HepG2 (cell line): ENCODE data around the gene THSD4. TPM values are rescaled to one million over a fixed set of nuclear protein-coding genes. Genes with fewer than 3 reads are reported as not detected.
A peak's percentile ranks its signal among the peaks of the same experiment; 100 is the strongest.

ENCODE experiments used
- ATAC-seq: fragments of 200-7000 bp; cut with Tn5 transposase; 3 replicates; pipeline ENCODE4 v1.9.1; 2020; ENCODE audit warnings: mild to moderate bottlenecking, moderate library complexity
- BruUV-seq: library from RNA; stranded (reverse); fragments of 400-500 nt; replicated peaks from 2 replicates; lab custom pipeline; 2021; lab: Mats Ljungman, UMichigan
- CTCF ChIA-PET: fragments of 300-600 bp; formaldehyde crosslinking; extraction: SDS; loops from one replicate; lab custom pipeline; 2021; ENCODE audit warnings: low total read pairs, inconsistent platforms, low intra/inter-chr PET ratio; lab: Yijun Ruan, JAX
- POLR2A ChIA-PET: fragments of 350-600 bp; sonication (Branson Sonifier 250); formaldehyde crosslinking; loops from one replicate; lab custom pipeline; 2020; ENCODE audit warnings: antibody characterized with exemption, inconsistent platforms; lab: Yijun Ruan, JAX
- DNase-seq: peaks from one replicate; pipeline ENCODE4 v3.0.0-alpha.2; 2015; ENCODE audit warnings: low spot score
- FAIRE-seq: peaks from 3 replicates; lab custom pipeline; 2011; peaks lifted over from hg19 to GRCh38; lab: Jason Lieb, UNC
- H2AFZ ChIP-seq: one replicate; pipeline ENCODE4 v1.6.1; 2011; ENCODE audit warnings: low read length, inconsistent platforms
- H3K27ac ChIP-seq: fragments of 300-600 bp; 3 replicates; pipeline ENCODE4 v1.8.0; 2011; ENCODE audit warnings: mixed run types, mild to moderate bottlenecking, mixed read lengths, low read length, inconsistent platforms; ENCODE audit not compliant: insufficient read depth; ENCODE audit errors: extremely low read length
- H3K27me3 ChIP-seq, 2 experiments: fragments of 200-600 bp in 1 of 2; 2 replicates in 1 of 2; 3 replicates in 1 of 2; pipeline versions ENCODE4 v1.6.0 to v1.8.0; 2011; ENCODE audit warnings: low read length in 2 of 2, mild to moderate bottlenecking in 2 of 2, moderate library complexity in 2 of 2, inconsistent platforms in 1 of 2; ENCODE audit not compliant: insufficient read depth in 2 of 2, control insufficient read depth in 1 of 2
- H3K36me3 ChIP-seq, 2 experiments: fragments of 200-600 bp in 1 of 2; replicated peaks in 1 of 2; 2 replicates in 1 of 2; 3 replicates in 1 of 2; pipeline versions ENCODE4 v1.5.1 to v1.8.0; 2011; ENCODE audit warnings: low read length in 2 of 2, inconsistent platforms in 1 of 2; ENCODE audit not compliant: insufficient read depth in 2 of 2, control insufficient read depth in 1 of 2
- H3K4me1 ChIP-seq: 2 replicates; pipeline ENCODE4 v1.5.1; 2012; ENCODE audit warnings: low read length, inconsistent platforms; ENCODE audit not compliant: insufficient read depth
- H3K4me2 ChIP-seq: 2 replicates; pipeline ENCODE4 v1.6.0; 2011; ENCODE audit warnings: low read depth, low read length, inconsistent platforms
- H3K4me3 ChIP-seq, 3 experiments: fragments of 200-600 bp in 1 of 3; sonication (generic), shearing (Covaris generic) in 1 of 3; replicated peaks in 1 of 3; 2 replicates each; pipeline ENCODE4 v1.5.1; 2011 to 2016; ENCODE audit warnings: low read length in 3 of 3, inconsistent platforms in 2 of 3, low read depth in 2 of 3, mild to moderate bottlenecking in 2 of 3, control low read depth in 1 of 3, mixed read lengths in 1 of 3; ENCODE audit not compliant: insufficient read depth in 1 of 3
- H3K79me2 ChIP-seq: one replicate; pipeline ENCODE4 v1.6.1; 2011; ENCODE audit warnings: low read length, inconsistent platforms; ENCODE audit not compliant: insufficient read depth
- H3K9ac ChIP-seq: 2 replicates; pipeline ENCODE4 v1.6.0; 2011; ENCODE audit warnings: mild to moderate bottlenecking, low read depth, low read length, inconsistent platforms; ENCODE audit not compliant: insufficient read depth
- H3K9me3 ChIP-seq: 2 replicates; pipeline ENCODE4 v1.5.1; 2012; ENCODE audit warnings: mild to moderate bottlenecking, low read length
- H4K20me1 ChIP-seq: 2 replicates; pipeline ENCODE4 v1.6.0; 2011; ENCODE audit warnings: inconsistent platforms, mild to moderate bottlenecking, low read length, moderate library complexity; ENCODE audit not compliant: insufficient read depth
- MAFK ChIP-seq, 2 experiments: IDR thresholded peaks in 1 of 2; conservative IDR thresholded peaks in 1 of 2; 2 replicates each; pipeline ENCODE4 v1.6.1; 2011; ENCODE audit warnings: improper control_type of control experiment in 2 of 2, low read length in 2 of 2
- WGBS: methylation state at CpG from one replicate; pipeline ENCODE4 v1.1.6; 2017; ENCODE audit warnings: low lambda C conversion rate; 5-methylcytosine and 5-hydroxymethylcytosine counted together
- in situ Hi-C: cut with HindIII; loops from 2 replicates; pipeline ENCODE4 v1.10.0; 2017; ENCODE audit warnings: low pct_unique_long_range_greater_than_20kb; ENCODE audit not compliant: extremely low pct_ligation_motif_present
- intact Hi-C: fragments of 100-400 bp; cut with micrococcal nuclease; formaldehyde crosslinking; loops from one replicate; pipeline ENCODE4 v1.10.0; 2022; ENCODE audit not compliant: unreplicated experiment
- polyA plus RNA-seq, 8 experiments: library from polyadenylated mRNA; depleted of rRNA in 3 of 8; stranded (reverse) in 7 of 8; unstranded in 1 of 8; fragments of >200 nt; fragmentation: Illumina TruSeq in 4 of 8; extraction: Trizol in 4 of 8; gene quantifications; 2 replicates each; pipeline versions ENCODE4 v1.2.1 to v1.2.3, GENCODE V29; 2011 to 2016; ENCODE audit warnings: low read depth in 4 of 8, missing spikeins in 1 of 8, mixed read lengths in 1 of 8; ENCODE audit not compliant: insufficient read depth in 1 of 8
- total RNA-seq, 5 experiments: library from RNA; depleted of rRNA; stranded (reverse); fragments of >200 nt; fragmentation: Illumina TruSeq; extraction: Trizol; gene quantifications; 2 replicates each; pipeline ENCODE4 v1.2.3, GENCODE V29; 2016; ENCODE audit warnings: low read depth in 1 of 5
- TF ChIP-seq, protein P1 (sequence below): sonication (generic); formaldehyde crosslinking; IDR thresholded peaks from 2 replicates; pipeline ENCODE4 v1.4.0; 2020; ENCODE audit warnings: missing genetic modification reagents
- TF ChIP-seq, protein P2 (sequence below): sonication (generic); formaldehyde crosslinking; IDR thresholded peaks from 2 replicates; pipeline ENCODE4 v1.4.0; 2020; ENCODE audit warnings: mild to moderate bottlenecking, missing genetic modification reagents

The THSD4 gene
- total and polyA plus RNA-seq, 2 of the 13 experiments (the other 11 are each of a cell fraction or from before 2014, with no cell fraction given), result 0.07 to 0.21 TPM

DNA sequence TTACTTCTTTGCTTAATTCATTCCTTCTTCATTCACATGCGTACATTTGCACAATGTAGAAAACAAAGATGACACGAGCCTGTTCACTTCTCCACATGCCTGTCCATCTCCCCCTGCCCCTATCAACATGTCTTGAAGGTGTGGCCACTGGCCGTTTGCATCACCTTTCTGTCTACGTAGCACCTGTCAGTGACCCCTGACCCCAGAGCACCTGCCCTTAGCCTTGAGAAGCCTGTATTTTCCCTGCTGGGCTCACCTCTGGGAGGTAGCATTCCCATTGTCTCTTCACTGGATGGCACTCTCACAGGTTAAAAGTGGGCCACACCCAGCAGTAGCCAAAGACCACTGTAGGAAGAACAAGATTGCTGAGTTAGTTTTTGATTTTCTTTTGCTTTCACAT is 234.1 kb downstream of the THSD4 start (continued):
- TF ChIP-seq, protein P1, sequence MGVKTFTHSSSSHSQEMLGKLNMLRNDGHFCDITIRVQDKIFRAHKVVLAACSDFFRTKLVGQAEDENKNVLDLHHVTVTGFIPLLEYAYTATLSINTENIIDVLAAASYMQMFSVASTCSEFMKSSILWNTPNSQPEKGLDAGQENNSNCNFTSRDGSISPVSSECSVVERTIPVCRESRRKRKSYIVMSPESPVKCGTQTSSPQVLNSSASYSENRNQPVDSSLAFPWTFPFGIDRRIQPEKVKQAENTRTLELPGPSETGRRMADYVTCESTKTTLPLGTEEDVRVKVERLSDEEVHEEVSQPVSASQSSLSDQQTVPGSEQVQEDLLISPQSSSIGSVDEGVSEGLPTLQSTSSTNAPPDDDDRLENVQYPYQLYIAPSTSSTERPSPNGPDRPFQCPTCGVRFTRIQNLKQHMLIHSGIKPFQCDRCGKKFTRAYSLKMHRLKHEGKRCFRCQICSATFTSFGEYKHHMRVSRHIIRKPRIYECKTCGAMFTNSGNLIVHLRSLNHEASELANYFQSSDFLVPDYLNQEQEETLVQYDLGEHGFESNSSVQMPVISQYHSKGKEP (CRISPR knock-in tag), result no peak

DNA sequence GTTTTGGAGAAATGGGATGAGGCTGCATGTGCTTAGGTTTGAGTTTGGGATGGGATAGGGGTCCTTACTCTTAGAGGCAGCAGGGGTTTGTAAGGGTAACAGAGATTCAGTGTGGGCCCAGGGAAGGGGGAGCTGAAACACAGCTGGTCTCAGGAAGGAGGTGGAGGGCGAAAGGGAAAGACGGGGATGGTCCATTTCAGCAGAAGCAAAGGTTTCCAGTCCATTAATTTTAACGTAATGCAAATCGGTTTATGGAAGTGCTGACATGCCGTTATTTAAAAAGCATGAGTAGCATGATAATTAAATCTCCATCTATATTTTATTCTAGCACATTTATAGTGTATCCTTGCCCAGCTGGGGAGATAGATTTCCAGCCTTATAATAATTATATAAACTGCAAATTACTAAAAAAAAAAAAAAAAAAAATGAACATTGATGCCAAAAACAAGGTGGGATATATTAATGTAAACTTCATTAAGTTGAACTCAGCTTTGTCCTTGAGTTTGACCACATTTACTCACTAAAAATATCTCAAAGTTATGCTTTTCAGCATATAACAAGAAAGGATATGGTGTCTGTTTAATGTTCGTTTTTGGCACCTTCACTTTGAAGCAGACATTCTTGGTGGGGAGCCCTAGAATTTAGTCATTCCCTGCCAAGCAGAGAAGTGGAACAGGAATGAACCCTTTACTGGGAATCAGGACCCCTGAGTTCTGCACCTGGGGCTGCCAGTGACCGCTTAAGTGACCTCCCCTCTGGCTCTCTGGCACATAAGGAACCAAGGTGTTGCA is 234.7 kb downstream of the THSD4 start:
- H2AFZ ChIP-seq, result no peak overlapping the region
- intact Hi-C loops, result no loop called here
- H4K20me1 ChIP-seq, result no peaks in the 10 kb centered on the region
- H3K79me2 ChIP-seq, result no peaks in the 10 kb centered on the region
- TF ChIP-seq, protein P2, sequence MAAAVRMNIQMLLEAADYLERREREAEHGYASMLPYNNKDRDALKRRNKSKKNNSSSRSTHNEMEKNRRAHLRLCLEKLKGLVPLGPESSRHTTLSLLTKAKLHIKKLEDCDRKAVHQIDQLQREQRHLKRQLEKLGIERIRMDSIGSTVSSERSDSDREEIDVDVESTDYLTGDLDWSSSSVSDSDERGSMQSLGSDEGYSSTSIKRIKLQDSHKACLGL (CRISPR knock-in tag), result no peak
- TF ChIP-seq MAFK (conservative IDR thresholded peaks at IDR 0.05 in 1 of 2, IDR thresholded peaks at IDR 0.05 in 1 of 2; ENCODE audit: low read length in 2 of 2), result peak; percentile 26 to 52; a peak in 2 of 4 replicates
- TF ChIP-seq, all 625 proteins: peak for 1
- ATAC-seq (no peak), DNase-seq (no peak), FAIRE-seq (no peak)
- Histone ChIP-seq H3K9me3 (no peaks in the 10 kb centered on the region), H3K9ac (no peak overlapping the region), H3K4me2 (no peak overlapping the region), H3K36me3 (no peaks in the 10 kb centered on the region), H3K27ac (no peak overlapping the region), H3K4me3 (no peak overlapping the region), H3K27me3 (no peaks in the 10 kb centered on the region; a peak in 1 of 5 replicates), H3K4me1 (no peaks in the 10 kb centered on the region)
- BruUV-seq, result no TSS peak
- in situ Hi-C loops, result no loop called here
- POLR2A ChIA-PET, result no interaction called here
- CTCF ChIA-PET, result no interaction called here
- WGBS, result 6% methylated on average over 7 of the region's 7 CpGs
